IMR-90 (cell line): ENCODE data around the gene SIGLEC9.

Experiments
- CEBPB ChIP-seq: IDR thresholded peaks from 2 replicates; pipeline ENCODE4 v1.6.1; 2012; ENCODE audit warnings: low read depth, low read length, improper control_type of control experiment
- CHD1 ChIP-seq: IDR thresholded peaks from 2 replicates; pipeline ENCODE4 v1.6.1; 2012; ENCODE audit warnings: low read depth, low read length, improper control_type of control experiment
- FOS ChIP-seq: fragments of 150-350 bp; IDR thresholded peaks from 2 replicates; pipeline ENCODE4 v1.6.1; 2016; ENCODE audit warnings: low read depth, low read length
- MAFK ChIP-seq: IDR thresholded peaks from 2 replicates; pipeline ENCODE4 v1.6.1; 2012; ENCODE audit warnings: low read depth, low read length, improper control_type of control experiment
- MXI1 ChIP-seq: IDR thresholded peaks from 2 replicates; pipeline ENCODE4 v1.6.1; 2012; ENCODE audit warnings: low read depth, mild to moderate bottlenecking, low read length, moderate library complexity, borderline replicate concordance
- POLR2A ChIP-seq: IDR thresholded peaks from 2 replicates; pipeline ENCODE4 v1.6.1; 2012; ENCODE audit warnings: mild to moderate bottlenecking, low read depth, low read length
- RAD21 ChIP-seq: IDR thresholded peaks from 2 replicates; pipeline ENCODE4 v1.6.1; 2012; ENCODE audit warnings: low read length, improper control_type of control experiment
- RCOR1 ChIP-seq: IDR thresholded peaks from 2 replicates; pipeline ENCODE4 v1.6.1; 2012; ENCODE audit warnings: mild to moderate bottlenecking, low read length, improper control_type of control experiment; ENCODE audit not compliant: insufficient replicate concordance
- RFX5 ChIP-seq: IDR thresholded peaks from 2 replicates; pipeline ENCODE4 v1.8.0; 2012; ENCODE audit warnings: low read depth, mild to moderate bottlenecking, low read length, moderate library complexity
- TF ChIP-seq, protein P1 (sequence below): conservative IDR thresholded peaks from 2 replicates; pipeline ENCODE4 v1.5.1; 2012; ENCODE audit warnings: mild to moderate bottlenecking, low read depth, low read length, improper control_type of control experiment
- TF ChIP-seq, protein P2 (sequence below): fragments of 150-350 bp; IDR thresholded peaks from 2 replicates; pipeline ENCODE4 v1.6.1; 2017; ENCODE audit warnings: mild to moderate bottlenecking, antibody characterized with exemption, low read length, low read depth
- TF ChIP-seq, protein P3 (sequence below): fragments of 150-350 bp; IDR thresholded peaks from 2 replicates; pipeline ENCODE4 v1.6.1; 2016; ENCODE audit warnings: low read depth, mild to moderate bottlenecking, low read length, moderate library complexity, borderline replicate concordance

GRCh38 chr19:51139299-51140014, 14.8 kb downstream of the SIGLEC9 start:
- TF ChIP-seq, protein P1, sequence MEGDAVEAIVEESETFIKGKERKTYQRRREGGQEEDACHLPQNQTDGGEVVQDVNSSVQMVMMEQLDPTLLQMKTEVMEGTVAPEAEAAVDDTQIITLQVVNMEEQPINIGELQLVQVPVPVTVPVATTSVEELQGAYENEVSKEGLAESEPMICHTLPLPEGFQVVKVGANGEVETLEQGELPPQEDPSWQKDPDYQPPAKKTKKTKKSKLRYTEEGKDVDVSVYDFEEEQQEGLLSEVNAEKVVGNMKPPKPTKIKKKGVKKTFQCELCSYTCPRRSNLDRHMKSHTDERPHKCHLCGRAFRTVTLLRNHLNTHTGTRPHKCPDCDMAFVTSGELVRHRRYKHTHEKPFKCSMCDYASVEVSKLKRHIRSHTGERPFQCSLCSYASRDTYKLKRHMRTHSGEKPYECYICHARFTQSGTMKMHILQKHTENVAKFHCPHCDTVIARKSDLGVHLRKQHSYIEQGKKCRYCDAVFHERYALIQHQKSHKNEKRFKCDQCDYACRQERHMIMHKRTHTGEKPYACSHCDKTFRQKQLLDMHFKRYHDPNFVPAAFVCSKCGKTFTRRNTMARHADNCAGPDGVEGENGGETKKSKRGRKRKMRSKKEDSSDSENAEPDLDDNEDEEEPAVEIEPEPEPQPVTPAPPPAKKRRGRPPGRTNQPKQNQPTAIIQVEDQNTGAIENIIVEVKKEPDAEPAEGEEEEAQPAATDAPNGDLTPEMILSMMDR = no peak
- no peak for TF ChIP-seq RFX5
- TF ChIP-seq MXI1 = no peak
- no peak for TF ChIP-seq POLR2A
- TF ChIP-seq CEBPB = no peak
- TF ChIP-seq CHD1 = no peak
- TF ChIP-seq, protein P2, sequence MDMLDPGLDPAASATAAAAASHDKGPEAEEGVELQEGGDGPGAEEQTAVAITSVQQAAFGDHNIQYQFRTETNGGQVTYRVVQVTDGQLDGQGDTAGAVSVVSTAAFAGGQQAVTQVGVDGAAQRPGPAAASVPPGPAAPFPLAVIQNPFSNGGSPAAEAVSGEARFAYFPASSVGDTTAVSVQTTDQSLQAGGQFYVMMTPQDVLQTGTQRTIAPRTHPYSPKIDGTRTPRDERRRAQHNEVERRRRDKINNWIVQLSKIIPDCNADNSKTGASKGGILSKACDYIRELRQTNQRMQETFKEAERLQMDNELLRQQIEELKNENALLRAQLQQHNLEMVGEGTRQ = no peak
- TF ChIP-seq RCOR1 = no peak
- TF ChIP-seq RAD21 = no peak
- TF ChIP-seq FOS = no peak
- TF ChIP-seq, protein P3, sequence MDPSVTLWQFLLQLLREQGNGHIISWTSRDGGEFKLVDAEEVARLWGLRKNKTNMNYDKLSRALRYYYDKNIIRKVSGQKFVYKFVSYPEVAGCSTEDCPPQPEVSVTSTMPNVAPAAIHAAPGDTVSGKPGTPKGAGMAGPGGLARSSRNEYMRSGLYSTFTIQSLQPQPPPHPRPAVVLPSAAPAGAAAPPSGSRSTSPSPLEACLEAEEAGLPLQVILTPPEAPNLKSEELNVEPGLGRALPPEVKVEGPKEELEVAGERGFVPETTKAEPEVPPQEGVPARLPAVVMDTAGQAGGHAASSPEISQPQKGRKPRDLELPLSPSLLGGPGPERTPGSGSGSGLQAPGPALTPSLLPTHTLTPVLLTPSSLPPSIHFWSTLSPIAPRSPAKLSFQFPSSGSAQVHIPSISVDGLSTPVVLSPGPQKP = no peak
- TF ChIP-seq MAFK = no peak
